ENCODE measurements around the gene NR1D1.
A peak's percentile ranks its signal among the peaks of the same experiment; 100 is the strongest.

The NR1D1 gene

DNA sequence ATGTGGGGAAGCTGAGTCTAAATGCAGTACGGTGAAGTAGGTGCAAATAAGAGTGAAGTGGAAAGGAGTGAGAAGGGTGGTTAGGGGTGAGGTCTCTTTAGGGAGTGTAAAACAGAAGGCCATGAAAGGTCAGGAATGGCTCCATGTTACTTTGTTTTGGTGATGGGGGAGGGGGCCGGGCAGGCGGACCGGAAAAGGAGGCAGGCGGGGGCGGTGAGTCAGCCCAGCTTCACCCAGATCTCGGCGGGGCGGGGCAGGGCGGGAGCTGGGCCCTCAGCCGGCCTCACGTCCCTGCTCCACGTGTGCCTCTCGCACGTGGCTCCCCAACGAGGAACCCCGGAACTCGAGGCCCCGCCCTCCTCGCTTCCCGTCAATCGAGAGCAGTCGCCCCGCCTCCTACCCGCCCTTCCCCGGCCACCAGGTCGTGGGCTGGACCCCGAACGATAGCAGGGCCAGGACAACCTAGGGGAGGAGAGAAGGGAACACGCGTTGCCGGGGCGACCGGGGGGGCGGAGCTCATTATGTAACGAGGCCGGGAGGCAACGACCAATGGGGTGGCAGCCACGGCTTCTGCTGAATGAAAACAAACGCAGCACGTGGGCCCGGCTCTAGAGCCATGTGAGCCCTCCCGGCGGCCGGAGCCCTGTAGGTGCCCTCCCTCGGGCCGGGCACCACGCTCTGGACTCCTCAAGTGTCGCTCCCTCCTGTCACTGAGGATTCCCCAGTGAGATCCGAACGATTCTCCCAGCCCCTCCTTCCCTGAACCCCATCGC, 1.4 kb downstream of the NR1D1 start:
- TF ChIP-seq, protein P1, sequence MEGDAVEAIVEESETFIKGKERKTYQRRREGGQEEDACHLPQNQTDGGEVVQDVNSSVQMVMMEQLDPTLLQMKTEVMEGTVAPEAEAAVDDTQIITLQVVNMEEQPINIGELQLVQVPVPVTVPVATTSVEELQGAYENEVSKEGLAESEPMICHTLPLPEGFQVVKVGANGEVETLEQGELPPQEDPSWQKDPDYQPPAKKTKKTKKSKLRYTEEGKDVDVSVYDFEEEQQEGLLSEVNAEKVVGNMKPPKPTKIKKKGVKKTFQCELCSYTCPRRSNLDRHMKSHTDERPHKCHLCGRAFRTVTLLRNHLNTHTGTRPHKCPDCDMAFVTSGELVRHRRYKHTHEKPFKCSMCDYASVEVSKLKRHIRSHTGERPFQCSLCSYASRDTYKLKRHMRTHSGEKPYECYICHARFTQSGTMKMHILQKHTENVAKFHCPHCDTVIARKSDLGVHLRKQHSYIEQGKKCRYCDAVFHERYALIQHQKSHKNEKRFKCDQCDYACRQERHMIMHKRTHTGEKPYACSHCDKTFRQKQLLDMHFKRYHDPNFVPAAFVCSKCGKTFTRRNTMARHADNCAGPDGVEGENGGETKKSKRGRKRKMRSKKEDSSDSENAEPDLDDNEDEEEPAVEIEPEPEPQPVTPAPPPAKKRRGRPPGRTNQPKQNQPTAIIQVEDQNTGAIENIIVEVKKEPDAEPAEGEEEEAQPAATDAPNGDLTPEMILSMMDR (IDR thresholded peaks at IDR 0.05; ENCODE audit: insufficient read depth, missing control alignments) = no peak
- no peak for FAIRE-seq
- DNase-seq (ENCODE audit: insufficient read length, low spot score) = peak; percentile 98

DNA sequence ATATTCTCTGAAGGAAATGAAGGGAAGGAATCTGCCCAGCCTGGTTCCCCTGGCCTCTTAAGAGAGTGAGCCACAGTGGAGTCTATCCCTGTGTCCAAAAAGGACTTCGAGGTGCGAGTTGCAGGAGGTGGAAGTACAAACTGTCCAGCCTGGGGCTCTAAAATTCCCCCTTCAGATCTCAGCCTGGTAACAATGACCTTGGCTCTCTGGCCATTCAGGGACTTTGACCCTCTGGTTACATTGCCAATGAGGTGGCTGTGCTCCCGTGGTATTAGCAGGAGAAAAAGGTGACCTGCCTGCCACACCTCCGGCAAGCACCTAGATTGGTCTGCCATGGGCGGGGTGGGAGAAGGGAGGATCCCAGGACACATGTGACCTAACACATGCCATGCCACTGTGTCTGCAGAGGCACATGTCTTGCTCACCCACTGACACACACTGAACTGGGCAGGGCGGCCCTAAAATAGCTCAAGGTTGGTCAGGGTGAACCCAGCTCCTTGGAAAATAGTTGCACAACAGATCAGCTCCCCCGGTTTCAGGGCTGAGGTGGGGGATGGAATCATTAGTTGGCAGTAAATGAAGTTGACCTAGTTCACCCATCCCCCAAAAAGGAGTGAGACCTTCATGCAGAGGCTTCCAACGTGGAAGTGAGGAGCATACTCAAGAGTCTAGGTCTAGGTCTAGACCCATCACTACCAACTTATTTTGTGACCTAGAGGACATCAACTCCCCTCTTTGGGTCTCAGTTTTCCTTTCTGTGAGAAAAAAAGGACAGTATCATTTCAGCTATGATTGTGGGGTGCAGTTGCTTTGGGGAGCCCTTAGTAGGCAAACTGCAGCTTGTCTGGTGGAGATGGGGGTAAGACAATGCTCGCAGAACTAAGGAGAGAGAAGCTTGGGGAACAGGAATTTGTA, 2.2 kb downstream of the NR1D1 start:
- no peak for FAIRE-seq
- TF ChIP-seq, protein P1 (IDR thresholded peaks at IDR 0.05; ENCODE audit: insufficient read depth, missing control alignments) = no peak

DNA sequence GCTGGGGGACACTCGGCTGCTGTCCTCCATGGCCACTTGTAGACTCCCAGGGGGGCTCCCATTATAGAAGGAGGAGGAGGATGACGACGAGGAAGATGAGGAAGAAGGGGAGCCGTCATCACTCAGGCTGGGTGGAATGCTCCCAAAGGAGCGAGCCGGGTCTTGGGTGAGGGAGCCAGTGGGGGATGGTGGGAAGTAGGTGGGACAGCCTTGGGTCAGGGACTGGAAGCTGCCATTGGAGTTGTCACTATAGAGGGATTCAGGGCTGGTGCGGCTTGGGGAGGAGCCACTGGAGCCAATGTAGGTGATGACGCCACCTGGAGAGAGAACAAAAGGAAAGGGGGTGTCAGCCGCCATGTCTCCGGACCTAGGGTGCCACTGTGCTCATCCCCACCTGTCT, 3.3 kb downstream of the NR1D1 start:
- no peak for FAIRE-seq

More for the DNA sequence above, 2.2 kb downstream of the NR1D1 start:
- no peak for DNase-seq (ENCODE audit: insufficient read length, low spot score)

DNA sequence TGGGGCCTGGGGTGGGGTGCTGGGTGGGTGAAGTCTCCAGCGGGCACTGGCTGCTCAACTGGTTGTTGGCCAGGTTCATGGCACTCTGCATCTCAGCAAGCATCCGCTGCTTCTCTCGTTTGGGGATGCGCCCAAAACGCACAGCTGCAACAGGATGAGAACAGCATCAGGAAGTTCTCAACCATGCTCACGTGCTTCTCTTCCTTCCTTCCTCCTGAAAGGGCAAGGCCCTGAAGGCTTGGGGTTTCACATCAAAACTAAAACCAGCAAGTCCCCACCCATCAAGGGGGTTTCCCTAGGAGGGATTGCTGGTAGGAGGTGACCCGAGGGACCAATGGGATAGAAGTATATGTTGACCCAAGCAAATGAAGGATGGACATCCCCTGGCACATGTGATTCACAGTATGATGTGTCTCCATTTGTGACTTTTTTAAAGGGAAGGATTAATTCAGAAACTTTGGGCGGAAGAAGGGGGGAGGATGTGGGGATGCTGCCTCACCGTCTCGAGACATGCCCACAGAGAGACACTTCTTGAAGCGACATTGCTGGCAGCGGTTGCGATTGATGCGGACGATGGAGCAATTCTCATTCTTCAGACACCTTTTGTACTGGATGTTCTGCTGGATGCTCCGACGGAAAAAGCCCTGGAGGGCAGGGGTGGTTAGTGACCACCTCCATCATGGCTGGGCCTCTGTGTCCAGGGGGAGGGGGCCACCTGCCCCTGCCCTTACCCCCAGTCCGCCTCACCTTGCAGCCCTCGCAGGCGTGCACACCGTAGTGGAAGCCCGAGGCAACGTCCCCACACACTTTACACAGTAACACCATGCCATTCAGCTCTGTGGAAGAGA, 4.2 kb downstream of the NR1D1 start:
- DNase-seq (ENCODE audit: insufficient read length, low spot score) = no peak
- FAIRE-seq = no peak
- TF ChIP-seq, protein P1 (IDR thresholded peaks at IDR 0.05; ENCODE audit: insufficient read depth, missing control alignments) = no peak

More for the DNA sequence above, 3.3 kb downstream of the NR1D1 start:
- no peak for DNase-seq (ENCODE audit: insufficient read length, low spot score)
- TF ChIP-seq, protein P1 (IDR thresholded peaks at IDR 0.05; ENCODE audit: insufficient read depth, missing control alignments) = no peak

DNA sequence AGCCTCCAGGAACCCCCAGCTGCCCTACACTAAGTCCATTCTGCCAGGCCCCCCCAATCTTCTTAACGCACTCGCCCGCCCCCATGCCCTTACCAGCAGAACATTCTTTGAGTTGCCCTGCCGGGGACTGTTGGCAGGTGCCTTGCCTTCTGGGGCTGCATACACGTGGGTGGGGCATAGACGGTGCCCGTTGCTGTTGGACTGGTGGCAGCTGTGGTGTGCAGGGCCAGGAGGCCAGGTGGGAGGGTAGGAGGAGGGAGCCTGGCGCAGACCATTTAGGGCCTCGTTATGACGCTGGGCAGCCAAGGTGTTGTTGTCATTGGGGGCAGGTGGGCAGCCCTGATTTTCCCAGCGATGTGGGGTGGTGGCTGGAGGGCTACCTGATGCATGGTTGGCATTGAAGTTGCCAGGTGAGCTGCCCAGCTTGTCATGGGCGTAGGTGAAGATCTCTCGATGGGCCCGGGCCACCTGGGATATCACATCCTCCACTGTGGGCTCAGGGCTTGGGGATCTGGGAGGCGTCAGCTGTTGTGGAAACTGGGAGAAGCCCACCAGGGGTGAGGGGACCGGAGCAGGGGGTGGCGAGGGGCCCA, 4.9 kb downstream of the NR1D1 start:
- TF ChIP-seq, protein P1 (IDR thresholded peaks at IDR 0.05; ENCODE audit: insufficient read depth, missing control alignments) = no peak
- DNase-seq (ENCODE audit: insufficient read length, low spot score) (no peak), FAIRE-seq (no peak)

DNA sequence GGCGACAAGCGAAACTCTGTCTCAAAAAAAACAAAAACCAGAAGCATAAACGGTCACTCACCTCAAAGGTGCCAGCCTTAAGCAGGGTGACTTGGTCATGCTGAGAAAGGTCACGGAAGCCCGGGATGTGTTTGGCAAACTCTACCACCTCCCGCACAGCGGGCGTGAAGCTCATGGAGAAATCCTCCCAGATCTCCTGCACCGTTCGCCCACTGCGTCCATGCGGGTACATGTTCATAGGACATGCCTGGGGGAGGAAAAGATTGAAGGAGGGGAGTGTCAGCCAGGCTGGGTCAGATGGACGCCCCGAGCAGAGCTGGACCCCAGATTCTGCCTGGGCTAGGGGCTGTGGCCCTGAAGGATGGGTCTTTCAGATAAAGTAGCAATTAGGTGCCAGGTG, 5.5 kb downstream of the NR1D1 start:
- no peak for DNase-seq (ENCODE audit: insufficient read length, low spot score)
- FAIRE-seq = no peak
- TF ChIP-seq, protein P1 (IDR thresholded peaks at IDR 0.05; ENCODE audit: insufficient read depth, missing control alignments) = no peak

All from D721Med (cell line).